Uterus (tissue), 2 donors: ENCODE data around the gene C11orf21.

Experiments
- CTCF ChIP-seq, 4 experiments: fragments of 200-600 bp in 2 of 4; fragments of 450-650 bp in 2 of 4; sonication (generic) in 2 of 4; IDR thresholded peaks; one replicate each; pipeline ENCODE4 v1.5.1; 2016 to 2019; ENCODE audit warnings: antibody characterized with exemption in 4 of 4, mild to moderate bottlenecking in 2 of 4, moderate library complexity in 1 of 4
- POLR2A ChIP-seq, 2 donors: fragments of 450-650 bp; IDR thresholded peaks; one replicate each; pipeline ENCODE4 v1.6.1; 2016; ENCODE audit warnings: antibody characterized with exemption in 2 of 2, mild to moderate bottlenecking in 1 of 2, moderate library complexity in 1 of 2

- no peak for TF ChIP-seq CTCF (IDR thresholded peaks at IDR 0.05)
- no peak for TF ChIP-seq POLR2A (IDR thresholded peaks at IDR 0.05)
These were observed 41.8 kb upstream of the C11orf21 start for GRCh38 chr11:2343502-2343901.
